ENCODE results near the gene PEPD.

PEPD gene

DNA sequence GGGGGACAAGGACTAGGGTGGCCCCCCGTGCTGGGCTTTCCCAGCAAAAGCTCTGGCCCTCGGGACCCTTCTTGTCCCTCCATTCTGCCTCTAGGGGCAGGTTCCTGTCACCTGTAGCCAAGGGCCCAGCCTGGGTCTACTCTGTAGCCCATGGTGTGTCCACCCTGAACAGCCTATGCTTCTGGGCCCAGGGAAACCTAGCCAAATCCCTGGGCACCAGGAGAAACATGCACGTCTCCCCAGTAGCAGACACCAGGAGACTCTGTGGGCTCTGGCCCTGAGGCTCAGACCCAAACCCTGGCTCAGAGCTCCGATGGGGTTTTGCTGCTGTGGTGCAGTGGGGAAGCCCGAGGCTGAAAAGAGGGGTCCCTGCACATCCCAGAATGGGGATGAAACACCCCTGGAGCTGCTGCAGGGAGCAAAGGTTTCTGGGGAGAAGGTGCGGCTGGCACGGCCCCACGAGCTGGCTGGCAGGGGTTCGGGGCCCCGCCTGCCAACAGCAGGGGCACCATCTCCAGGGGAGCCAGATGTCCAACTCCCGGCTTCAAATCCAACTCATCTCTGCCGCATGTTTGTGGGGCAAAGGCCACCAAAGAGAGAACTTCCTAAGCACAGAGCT, 129.9 kb downstream of the PEPD start:
- no peak for DNase-seq

DNA sequence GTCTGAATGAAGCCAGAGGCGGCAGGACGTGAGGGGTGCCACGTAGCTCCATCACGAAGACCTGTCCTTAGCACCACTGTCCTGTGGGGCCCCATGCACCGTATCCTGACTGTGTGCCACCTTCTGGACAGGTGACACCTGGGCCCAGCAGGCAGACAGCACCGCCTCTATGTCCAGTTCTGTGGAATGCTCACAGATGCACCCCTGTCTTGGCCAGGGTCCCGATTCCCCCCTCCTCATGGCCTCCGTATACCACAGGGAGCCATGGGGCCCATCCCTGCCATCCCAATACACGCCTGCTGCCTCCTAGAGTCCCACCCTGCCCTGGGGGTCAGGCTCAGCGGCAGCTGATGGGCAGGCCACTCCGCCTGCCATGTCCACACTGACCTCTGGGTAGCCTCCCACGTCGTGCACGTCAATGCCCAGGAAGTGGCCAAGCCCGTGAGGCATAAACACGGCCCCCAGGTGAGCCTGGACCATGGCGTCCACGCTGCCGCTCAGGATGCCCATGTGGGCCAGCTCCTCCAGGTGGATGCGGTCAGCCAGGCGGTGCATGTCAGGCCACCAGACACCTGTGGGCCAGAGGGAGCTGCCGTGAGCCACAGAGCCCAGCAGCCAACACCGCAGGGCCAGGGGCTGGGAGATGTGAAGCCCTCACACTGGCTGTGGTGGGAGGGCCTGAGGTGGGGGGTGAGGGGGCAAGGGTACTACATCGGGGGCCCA, 130.5 kb downstream of the PEPD start:
- no peak for DNase-seq

DNA sequence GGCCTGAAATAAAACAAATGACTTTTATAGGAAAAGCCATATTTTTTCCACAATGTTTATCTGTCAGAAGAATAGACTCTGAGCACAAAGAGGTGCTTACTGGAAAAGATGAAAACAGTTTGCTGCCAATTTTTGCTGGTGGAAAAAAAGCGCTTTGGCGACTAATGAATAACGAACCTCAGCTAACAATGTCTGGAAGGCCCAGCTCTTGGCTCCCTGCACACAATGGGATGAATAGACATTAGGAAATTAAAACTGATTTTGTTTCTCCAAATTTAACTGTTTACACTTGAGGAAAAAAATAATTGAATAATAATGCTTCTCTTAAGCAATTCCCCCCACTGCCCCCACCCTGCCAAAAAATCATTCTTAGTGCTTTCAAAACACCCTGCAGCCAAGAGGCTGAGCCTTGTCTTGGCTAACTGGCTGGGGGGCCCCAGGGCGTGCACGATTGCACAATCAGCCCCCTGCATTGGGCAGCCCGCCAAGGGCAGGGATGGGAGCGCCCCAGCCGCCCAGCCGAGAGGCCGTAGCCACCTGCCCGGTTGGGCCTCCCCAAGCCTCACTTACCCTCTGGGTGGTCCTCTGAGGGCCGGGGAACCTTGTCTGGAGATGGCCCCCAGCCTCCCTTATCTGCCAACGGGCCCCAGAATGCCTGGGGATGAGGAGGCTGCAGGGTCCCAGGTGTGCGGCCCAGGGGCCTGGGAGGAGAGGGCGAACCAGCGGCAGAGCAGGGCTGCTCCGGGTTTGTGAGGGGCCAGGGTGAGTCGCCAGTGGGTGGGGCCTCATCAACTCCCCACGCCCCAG, 131.3 kb downstream of the PEPD start:
- DNase-seq, result no peak

DNA sequence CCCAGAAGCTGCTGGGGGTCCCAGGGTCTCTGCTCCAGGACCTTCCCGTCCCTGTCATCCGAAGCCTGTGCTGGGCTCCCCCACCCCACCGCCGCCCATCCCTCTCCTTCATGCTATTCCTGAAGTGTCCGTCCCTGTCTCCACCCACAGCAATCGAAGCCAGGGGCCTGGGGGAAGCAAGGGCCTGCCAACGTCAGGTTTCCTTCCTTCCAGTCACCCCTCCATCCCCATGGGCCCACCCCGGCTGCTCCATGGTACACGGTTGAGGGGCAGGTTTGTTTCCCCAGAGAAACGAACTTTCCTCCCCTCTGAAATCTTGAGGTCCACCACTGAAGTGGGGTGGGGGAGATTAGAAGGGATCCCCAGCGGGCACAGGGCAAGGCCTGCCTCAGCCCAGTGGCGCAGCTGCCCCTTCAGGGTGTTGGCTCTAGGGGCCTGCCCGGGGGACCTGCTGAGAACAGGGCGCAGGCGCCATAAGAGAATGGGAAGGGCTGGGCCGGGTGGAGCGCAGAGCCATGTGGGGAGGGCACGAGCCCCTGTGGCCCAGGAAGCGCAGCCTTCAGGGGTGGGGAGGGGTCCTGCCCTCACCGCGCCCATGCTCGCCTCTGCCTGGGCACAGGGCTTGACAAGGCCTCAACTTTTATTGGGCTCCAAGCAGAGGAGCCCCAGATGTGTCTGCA, 132.0 kb downstream of the PEPD start:
- DNase-seq, result no peak

DNA sequence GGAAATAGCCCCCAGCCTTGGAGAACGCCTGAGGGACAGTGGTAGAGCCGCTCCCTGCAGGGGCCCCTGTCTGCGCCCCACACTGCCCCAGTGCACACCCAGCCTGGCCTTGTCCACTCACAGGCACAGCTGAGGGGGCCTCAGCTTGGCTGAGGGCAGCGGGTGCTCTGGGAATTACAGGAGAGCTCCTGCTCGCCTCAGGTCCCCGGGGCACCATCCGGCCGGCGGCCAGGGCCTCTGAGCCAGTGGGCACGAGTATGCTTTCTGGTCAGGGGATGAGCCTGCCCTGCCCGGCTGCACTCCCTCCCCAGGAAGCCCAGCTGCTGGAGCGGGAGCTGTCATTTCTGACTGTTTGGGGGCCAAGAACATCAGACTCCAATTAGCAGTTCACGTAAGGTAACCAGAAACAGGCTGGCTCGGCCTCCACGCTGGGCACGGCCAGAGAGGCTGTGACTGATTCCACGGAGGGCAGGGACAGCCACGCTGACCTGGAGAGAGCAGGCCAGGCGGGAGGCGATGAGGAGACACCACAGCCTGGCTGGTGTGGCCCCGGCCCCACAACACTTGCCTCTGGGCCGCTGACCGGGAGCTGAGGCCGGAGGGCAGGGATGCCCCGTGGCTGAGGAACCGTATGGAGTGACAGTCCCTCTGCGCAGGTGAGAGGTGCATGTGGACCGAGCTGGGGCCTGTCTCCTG, 132.7 kb downstream of the PEPD start:
- no peak for DNase-seq

DNA sequence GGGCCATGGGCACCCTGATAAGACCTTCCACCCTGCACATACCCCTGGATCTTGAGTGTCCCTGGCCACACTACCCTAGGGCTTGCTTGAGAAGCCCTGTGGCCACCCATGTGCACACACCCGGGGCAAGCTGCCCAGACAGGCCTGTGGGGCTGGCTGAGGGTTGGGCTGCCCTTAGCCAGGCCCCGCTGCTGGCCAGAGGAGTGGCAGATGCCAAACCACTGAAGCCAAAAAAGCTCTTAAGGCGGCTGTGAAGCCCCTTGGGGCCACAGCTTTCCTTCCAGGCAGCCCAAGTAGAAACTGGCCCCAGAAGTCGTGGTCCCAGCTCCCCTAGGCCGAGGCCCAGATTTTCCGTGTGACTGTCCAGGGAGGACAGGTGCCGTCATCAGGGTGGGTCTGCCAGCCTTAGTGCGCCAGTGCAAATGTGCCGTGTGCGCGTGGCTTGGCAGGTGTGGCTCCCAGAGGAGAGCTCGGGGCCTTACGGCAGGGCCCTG, 133.3 kb downstream of the PEPD start:
- no peak for DNase-seq

DNA sequence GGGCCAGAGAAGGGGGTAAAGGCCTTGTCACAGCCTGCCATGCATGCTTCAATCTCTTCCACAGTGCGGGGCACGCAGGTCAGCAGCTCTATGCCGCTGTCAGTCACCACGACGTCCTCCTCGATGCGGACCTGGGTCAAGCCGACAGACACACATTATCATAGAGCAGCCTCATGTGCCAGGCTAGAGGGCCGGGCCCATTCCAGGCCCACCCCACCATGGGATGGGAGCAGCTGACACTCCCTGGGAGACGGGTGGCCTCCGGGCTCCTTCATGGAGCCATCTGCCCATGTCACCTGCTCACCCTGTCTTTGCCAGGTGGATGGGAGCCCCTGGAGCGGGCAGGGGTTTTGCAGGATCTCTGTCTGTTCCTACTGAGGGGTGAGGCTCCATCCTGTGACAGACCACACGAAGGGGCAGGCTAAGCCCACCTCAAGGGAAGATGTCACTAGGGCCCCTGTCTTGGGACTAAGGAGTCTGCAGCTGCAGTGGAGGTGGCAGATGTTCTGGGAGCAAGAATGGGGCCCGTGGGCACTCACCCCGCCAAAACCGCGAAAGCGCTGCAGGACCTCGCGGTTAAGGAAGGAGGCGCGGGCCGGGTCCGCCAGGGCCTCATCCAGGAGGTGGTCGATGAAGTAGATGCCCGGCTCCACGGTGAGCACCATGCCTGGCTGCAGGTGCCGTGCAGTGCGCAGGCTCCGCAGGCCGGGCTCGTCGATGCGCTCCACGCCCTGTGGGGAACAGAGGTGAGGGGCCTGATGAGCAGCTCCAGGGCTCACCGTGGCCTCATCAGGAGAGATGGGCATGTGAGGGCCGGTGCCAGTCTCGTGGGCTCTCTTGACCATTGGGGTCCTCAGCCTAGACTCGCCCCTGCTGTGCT, 134.0 kb downstream of the PEPD start:
- no peak for DNase-seq

DNA sequence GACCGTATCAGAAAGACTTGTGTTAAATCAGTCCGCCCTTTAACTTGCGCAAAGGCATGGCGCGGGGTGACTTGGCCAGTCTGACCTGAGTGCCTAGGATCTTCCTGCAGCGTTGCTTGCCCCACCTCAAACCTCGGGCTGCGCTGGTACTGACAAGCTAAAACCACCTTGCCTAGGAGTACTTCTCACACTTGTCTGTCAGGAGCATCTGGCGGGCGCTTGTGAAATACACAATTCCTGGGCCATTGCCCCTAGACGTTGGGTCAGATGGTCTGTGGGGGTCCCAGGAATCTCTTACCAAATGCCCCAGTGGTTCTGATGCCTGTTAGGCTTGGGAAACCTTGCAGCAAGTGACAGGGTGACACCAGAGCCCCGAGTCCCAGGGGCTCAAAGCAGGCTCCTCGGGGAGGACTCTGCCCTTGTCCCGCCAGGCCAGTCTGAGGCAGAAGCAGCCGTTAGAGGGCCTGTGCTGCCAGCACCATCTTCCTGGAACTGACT, 135.2 kb downstream of the PEPD start:
- no peak for DNase-seq

DNA sequence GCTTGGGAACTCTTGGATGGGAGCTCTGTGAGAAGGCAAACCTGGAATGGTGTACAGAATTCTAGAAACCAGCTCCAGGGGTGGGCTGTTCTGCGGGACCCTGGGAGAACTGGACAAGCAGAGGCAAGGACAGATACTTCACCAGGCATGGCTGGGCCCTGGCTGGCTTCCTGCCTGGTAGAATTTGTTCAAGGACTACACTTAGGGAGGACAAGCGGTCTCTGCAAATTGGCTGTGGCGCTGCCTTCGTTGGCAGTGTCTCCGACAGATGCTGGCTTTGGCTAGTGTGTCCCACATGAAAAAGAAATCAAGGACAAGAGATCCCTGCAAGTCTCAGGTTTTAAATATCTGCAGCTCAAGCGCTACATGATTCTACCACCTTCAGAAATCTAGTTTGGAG, 135.6 kb downstream of the PEPD start:
- no peak for DNase-seq

DNA sequence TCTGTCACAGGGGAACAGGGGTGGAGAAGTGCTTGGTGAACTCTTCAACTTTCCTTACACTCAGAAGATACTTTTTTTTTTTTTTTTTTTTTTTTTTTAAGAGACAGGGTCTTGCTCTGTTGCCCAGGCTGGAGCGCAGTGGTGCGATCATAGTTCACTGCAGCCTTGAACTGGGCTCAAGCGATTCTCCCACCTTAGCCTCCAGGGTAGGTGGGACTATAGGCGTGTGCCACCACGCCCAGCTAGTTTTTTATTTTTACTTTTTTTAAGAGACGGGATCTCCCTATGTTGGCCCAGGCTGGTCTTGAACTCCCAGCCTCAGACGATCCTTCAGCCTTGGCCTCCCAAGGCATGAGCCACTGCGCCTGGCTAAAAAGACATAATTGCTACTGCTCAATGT, 136.6 kb downstream of the PEPD start:
- DNase-seq, result no peak

DNA sequence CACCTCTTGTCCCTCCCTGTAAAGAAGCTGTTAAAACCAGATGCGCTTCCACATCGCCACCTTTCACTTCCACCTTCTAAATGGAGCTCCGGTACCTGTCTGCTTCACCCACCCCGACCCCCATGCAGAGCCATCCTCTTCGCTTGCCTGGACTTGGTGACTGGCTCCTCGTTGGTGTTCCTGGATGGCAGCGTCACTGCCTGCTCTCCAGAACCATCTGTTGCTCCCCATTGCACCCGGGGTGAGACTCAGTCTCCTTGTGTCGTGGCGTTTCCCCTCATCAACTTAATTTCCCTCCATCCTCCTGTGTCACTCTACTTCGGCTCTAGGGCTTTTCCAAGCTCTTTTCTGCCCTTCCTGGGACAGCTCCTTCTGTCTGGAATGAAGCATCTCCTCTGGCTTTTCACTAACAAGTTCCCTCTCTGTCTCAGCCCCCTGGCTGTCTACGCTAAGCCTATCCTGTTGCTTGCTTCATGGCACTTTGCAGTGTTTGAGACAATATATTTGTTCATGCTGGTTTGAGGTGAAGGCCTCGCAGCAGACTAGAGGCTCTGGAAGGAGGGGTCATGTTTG, 137.8 kb downstream of the PEPD start:
- DNase-seq, result no peak

DNA sequence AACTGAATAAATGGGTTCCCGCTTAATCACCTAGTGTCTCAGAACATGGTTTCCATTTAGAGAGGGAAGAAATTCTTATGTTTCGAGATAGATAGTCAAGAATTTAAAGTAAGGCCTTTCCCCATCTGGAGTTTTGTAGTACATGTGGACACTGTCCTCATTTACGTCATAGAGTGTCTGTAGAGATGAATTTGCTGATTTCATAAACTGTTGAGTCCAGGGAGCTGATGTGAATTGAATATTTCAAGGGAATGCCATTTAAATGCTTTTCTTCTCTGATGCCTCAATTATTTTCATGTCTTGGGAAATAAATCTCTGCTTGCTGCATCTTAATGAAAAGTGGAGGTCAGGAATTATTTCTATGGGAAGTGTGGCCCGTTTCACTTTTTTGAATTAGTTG, 138.6 kb downstream of the PEPD start:
- DNase-seq, result no peak

DNA sequence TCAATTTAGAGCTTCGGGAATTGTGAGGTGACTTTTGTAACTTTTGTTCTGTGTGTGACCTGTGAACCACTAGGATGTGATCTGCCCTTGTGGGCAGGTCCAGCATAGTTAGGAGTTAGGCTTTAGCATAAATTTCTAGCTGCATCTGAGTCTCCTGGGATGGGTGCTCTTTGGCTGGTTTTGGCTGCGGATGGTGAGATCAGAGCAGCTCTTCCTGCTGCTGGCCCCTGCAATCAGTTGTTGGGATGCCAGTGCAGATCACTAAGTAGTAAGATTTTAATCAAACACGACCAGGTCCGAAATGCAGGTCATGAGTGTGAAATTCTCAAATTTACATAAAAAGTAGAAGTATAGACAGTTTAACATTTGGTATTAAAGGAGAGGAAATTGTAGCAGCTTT, 139.6 kb downstream of the PEPD start:
- DNase-seq, result no peak

DNA sequence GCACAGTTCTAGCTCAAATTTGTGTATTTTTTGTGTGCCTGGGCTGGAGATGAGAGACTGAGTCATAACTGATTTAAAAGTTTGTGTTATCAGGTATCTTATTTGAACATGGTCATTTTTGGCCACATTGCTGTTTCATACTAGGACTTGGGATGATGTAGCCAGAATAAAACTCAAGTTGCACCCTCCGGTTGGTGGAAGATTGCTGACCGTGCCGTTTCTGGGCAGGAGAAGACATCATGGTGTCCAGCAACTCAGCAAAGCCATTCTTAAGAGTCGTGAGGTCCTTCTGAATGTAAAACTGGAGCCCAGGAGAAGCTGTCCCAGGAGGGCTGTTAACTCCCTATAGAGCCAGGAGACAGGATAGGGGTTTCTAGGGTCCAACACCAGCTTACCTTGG, 140.5 kb downstream of the PEPD start:
- no peak for DNase-seq

DNA sequence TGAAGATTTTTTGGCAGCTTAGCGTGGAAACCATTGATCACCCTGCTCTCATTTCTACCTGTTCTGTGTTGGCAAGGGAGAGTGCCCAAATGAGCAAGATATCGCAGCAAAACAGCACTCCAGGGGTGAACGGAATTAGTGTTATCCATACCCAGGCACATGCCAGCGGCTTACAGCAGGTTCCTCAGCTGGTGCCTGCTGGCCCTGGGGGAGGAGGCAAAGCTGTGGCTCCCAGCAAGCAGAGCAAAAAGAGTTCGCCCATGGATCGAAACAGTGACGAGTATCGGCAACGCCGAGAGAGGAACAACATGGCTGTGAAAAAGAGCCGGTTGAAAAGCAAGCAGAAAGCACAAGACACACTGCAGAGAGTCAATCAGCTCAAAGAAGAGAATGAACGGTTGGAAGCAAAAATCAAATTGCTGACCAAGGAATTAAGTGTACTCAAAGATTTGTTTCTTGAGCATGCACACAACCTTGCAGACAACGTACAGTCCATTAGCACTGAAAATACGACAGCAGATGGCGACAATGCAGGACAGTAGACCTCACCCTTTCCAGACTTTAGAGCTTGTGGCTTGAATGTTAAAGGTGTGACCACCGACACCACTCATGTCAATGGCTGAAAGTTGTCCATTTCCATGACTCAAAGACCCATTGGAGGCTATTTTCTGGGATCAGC, 142.3 kb downstream of the PEPD start:
- no peak for DNase-seq

DNA sequence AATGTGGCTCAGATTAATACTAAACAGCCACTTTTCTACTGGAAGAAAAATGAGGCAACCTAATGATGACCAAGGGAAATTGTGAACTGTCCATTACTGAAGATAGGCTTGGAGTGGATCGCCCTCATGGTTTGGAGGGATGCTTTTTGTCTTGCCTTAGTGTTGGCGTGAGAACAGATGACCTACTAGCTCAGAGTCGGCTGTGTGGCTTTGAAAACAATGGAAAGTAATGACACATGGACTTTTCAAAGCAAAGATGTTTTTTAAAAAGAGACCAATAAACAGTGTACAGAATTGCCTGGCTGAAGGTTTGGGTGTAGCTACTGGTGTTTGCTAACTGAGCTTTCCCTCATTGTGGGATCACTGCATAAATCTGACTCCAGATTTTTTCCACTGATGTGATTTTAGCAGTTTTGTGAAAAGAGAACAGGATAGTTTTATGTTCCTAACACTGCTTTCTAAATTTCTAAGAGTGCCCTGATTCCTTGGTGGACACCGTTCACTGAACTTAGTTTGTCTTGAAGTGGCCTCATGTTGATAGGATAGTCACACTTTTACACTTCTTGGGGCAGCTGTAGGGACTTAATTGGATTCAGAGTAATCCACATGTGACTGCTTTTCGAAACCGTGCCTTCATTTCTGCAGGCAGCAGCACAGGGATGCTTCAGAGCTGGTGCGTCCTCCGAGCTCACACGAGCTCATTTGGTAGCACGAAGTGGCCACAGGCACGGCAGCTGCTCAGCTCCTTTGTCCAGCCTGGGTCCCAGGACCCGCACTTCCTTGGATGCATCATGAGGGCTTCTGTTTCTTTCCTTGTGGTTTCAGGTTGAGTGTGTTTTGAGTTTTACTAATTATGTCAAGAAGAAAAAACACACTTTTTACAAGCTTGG, 143.8 kb downstream of the PEPD start:
- DNase-seq, result no peak

DNA sequence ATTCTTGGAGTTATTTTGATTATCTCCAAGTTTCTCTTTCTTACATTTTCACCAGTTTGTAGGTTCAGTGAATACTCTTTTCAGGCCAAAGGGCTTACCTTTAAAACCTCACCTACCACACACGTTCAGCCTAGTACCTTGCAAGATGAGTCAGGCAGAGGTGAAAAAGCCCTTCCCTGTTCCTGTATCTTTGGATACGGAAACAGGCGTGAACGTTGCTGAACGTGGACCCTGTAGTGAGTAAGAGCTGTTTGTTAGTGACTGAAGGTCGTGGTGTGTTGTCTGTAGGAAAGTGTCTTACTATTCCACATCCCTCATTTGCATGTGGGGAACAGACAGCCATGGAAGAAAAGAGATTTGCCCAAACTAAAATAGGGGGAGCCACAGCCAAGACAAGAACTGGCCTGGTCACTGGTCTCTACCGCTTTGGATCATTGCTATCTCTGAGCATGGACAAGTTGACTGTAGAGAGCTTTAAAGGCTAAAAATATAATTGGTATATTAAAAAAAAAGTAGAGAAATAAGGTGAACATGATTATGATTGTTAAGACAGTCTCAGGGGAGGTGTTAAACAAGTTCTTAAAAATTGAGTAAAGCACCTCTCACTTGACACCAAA, 144.5 kb downstream of the PEPD start:
- DNase-seq, result no peak

DNA sequence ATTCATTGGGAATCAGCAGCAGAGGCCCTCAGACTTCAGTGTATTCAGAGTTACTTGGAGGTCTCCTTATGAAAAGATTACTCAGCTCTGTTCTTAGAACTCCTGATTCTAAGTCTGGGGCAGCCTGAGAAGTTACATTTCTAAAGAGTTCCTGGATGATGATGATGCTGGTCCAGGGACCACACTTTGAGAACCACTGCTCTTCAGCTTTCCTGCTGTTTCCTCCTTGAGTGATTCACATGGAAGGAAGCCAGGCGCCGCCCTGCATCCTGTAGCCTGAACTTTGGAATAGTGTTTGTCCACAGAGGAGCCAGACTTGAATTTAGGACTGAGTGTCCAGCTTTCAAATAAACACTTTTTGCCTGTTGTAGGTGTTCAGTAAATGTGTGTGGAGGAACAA, 145.2 kb downstream of the PEPD start:
- no peak for DNase-seq

DNA sequence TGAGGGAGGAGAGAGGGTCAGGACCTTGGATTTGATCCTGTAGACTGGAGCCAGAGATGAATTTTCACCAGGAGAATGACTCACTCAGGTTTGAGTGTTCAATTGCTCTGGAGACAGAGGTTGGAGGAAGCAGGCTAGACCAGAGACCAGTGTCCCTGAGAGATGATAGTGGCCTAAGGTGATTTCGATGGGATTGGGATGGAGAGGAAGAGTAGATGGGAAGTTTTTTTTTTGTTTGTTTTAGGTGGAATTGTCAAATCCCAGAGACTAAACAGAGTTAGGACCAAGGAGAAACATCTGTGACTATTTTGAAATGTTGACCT, 145.8 kb downstream of the PEPD start:
- no peak for DNase-seq

All from stimulated activated naive CD4-positive, alpha-beta T cell treated with Interleukin-2 at 50 U/mL for 16 hours (primary cell).